Heart left ventricle (tissue), 16 donors: ENCODE data around the gene BUB3. TPM values are rescaled to one million over a fixed set of nuclear protein-coding genes. Genes with fewer than 3 reads are reported as not detected.

ENCODE experiments used
- ATAC-seq, 4 donors: fragments of 200-7000 bp; cut with Tn5 transposase; one replicate each; pipeline ENCODE4 v1.9.1; 2020 to 2022; ENCODE audit warnings: moderate library complexity in 4 of 4, mild to moderate bottlenecking in 3 of 4, moderate number of reproducible peaks in 1 of 4
- DNase-seq, 5 donors: peaks; one replicate each; pipeline ENCODE4 v3.0.0-alpha.2; 2020
- H3K27ac ChIP-seq, 12 donors: fragments of 200-600 bp; sonication (generic) in 4 of 12; one replicate each; pipeline versions ENCODE4 v1.5.0 to v1.8.0; 2016 to 2022; ENCODE audit warnings: mild to moderate bottlenecking in 2 of 12
- H3K27me3 ChIP-seq, 9 donors: fragments of 200-600 bp; sonication (generic) in 2 of 9; one replicate each; pipeline versions ENCODE4 v1.5.1 to v1.8.0; 2016 to 2022; ENCODE audit warnings: mild to moderate bottlenecking in 3 of 9
- H3K36me3 ChIP-seq, 9 donors: fragments of 200-600 bp; sonication (generic) in 2 of 9; one replicate each; pipeline versions ENCODE4 v1.5.0 to v1.8.0; 2018 to 2022; ENCODE audit warnings: mild to moderate bottlenecking in 2 of 9
- H3K4me1 ChIP-seq, 12 donors: fragments of 200-600 bp; sonication (generic) in 4 of 12; one replicate each; pipeline versions ENCODE4 v1.5.0 to v1.8.0; 2016 to 2022; ENCODE audit warnings: mild to moderate bottlenecking in 3 of 12
- H3K4me3 ChIP-seq, 12 donors: fragments of 200-600 bp; sonication (generic) in 4 of 12; one replicate each; pipeline versions ENCODE4 v1.5.0 to v1.8.0; 2017 to 2022; ENCODE audit warnings: mild to moderate bottlenecking in 9 of 12, moderate library complexity in 4 of 12
- H3K9me3 ChIP-seq, 12 donors: fragments of 200-600 bp; sonication (generic) in 4 of 12; one replicate each; pipeline versions ENCODE4 v1.5.0 to v1.8.0; 2016 to 2022; ENCODE audit warnings: mild to moderate bottlenecking in 1 of 12
- POLR2A ChIP-seq, 2 donors: fragments of 450-650 bp; IDR thresholded peaks; one replicate each; pipeline ENCODE4 v1.6.1; 2017; ENCODE audit warnings: antibody characterized with exemption in 2 of 2, mild to moderate bottlenecking in 2 of 2, moderate library complexity in 2 of 2
- WGBS, 4 donors: extraction: QIAGEN DNeasy Blood & Tissue Kit in 2 of 4; methylation state at CpG; one replicate each; pipeline versions ENCODE4 v1.1.5 to v1.1.7; 2013 to 2018; 5-methylcytosine and 5-hydroxymethylcytosine counted together
- intact Hi-C, 10 donors: fragments of 100-400 bp; cut with DNase I; formaldehyde crosslinking; loops; one replicate each; pipeline versions ENCODE4 v1.11.1 to v1.14.2; 2022
- polyA plus RNA-seq, 2 donors: library from polyadenylated mRNA; stranded (reverse); fragments of 200-250 nt; gene quantifications; one replicate each; pipeline ENCODE4 v1.2.3, GENCODE V29; 2013
- total RNA-seq, 9 donors: library from RNA; depleted of rRNA in 2 of 9; stranded (reverse); fragments of >200 nt in 2 of 9; fragmentation: NEBNext Ultra II Directional in 3 of 9; extraction: Animal tissue kit (Norgen Biotek cat#: 25700) in 3 of 9; gene quantifications; one replicate each; pipeline versions ENCODE4 v1.1.0 to v1.2.4, GENCODE V29; 2016 to 2023
- TF ChIP-seq, protein P1 (sequence below), 12 donors: fragments of 200-600 bp; sonication (generic) in 4 of 12; IDR thresholded peaks; one replicate each; pipeline versions ENCODE4 v1.5.0 to v1.8.0; 2018 to 2022; ENCODE audit warnings: antibody characterized with exemption in 12 of 12, mild to moderate bottlenecking in 5 of 12
- donor health status: ischemic (EF 13 %, LVEDD 7.1; RV severe dilation, severe dysfunction).
- donor health status: healthy with polysubstance abuse.
- donor health status: DM: no; HTN: yes; CAD: no.
- donor health status: DM: no; HTN: no; CAD: no.
- donor health status: ischemic (EF 25% LVEDD 6.9; RV normal size, moderate dysfunction).
- donor health status: ischemic (EF 25% LVEDD 5.7; RV mildly dilated, moderate dysfunction).
- donor health status: healthy.
- donor health status: DM: yes; HTN: yes; CAD: no.
- donor health status: ischemic (EF 35%, LVEDD 5.7; RV mildly dilated, moderate dysfunction).
- donor health status: nonischemic (EF 11% LVEDD 7.7; RV severe dilation, severe dysfunction).
- donor health status: DM: yes; HTN: yes; CAD: no.
- donor health status: PGD.
- donor health status: ischemic (EF 29% LVEDD 5.4; RV normal size, mild dysfunction).
- donor health status: nonischemic (EF 23%, LVEDD 6.1; RV moderate dilation, normal function).

BUB3 gene
- total and polyA plus RNA-seq, 11 donors = 15.1 to 62.4 (median 38.7) TPM

DNA sequence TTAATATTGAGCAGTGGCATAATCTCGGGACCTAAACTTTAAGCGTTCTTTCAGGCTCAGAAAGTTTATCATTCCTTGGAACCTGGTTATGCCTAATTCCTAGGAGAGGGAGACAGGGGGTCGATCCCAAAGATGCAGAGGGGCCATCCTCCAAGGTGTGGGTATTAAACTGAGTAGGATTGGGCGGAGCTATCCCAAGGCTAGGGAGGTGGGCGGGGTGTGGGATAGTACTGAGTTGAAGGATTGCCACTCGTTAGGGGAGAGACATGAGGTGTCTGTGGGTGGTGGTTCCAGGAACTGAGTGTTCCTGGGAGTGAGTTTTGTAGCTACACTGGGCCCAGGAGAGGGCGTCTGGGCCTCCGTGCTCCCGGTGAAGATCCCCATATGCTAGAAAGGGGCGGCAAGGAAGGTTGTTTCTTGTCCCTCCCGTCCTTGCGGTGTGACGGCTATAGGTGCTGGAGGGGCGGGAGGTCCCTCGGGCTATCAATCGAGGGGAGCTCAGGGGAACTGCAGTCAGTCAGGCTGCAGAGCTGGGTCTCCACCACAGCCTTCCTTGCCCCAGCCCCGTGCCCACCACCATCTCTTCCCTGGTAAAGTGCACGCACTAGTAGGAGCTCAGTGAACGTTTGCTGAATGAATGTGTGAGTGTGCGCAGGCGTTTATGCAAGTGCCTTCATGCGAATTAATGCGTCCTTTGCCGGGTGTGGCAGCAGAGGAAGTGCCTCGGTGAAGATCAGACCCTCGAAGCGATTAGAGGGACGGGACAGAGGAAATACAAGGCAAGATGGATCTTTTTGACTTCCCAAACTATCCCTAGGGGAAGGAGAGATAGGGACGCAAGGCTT, 9.3 kb upstream of the BUB3 start:
- Histone ChIP-seq H3K36me3 (no peaks in the 10 kb centered on the region), H3K4me1 (peaks cover 0 to 49% (median 18%) of the 10 kb centered on the region in 12 donors), H3K27ac (no peak overlapping the region), H3K27me3 (peaks cover 82 to 100% (median 100%) of the 10 kb centered on the region in 9 donors), H3K9me3 (no peaks in the 10 kb centered on the region), H3K4me3 (no peak overlapping the region)
- WGBS, 4 donors = 2 to 3% (median 3%) methylated on average over 25 to 29 of the region's 29 CpGs
- DNase-seq (no peak), ATAC-seq (no peak)
- no peak for TF ChIP-seq POLR2A (IDR thresholded peaks at IDR 0.05)
- TF ChIP-seq, protein P1, sequence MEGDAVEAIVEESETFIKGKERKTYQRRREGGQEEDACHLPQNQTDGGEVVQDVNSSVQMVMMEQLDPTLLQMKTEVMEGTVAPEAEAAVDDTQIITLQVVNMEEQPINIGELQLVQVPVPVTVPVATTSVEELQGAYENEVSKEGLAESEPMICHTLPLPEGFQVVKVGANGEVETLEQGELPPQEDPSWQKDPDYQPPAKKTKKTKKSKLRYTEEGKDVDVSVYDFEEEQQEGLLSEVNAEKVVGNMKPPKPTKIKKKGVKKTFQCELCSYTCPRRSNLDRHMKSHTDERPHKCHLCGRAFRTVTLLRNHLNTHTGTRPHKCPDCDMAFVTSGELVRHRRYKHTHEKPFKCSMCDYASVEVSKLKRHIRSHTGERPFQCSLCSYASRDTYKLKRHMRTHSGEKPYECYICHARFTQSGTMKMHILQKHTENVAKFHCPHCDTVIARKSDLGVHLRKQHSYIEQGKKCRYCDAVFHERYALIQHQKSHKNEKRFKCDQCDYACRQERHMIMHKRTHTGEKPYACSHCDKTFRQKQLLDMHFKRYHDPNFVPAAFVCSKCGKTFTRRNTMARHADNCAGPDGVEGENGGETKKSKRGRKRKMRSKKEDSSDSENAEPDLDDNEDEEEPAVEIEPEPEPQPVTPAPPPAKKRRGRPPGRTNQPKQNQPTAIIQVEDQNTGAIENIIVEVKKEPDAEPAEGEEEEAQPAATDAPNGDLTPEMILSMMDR (IDR thresholded peaks at IDR 0.05) = no peak
- intact Hi-C loops = no loop called here

DNA sequence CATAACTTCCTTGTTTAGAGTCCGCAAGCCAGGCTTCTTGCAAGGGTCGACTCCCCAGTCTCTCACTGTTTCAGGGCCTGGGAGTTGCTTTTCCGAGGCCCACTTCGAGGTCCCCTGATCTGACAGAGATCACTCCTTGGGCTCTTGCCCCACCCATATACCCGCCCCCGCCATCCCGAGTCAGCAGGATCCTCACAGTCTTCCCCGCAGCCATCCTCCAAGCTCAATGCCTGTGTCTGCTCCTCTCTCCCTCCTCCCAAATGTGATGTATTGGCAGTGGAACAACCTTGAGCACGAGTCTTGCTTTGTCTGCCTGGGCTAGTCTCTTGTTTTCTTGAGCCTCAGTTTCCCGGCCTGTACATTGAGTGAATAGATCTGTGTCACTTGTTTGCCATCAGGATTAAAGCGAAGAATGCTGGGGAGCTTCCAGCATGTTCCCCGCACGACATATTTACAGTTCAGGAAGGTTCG, 8.6 kb upstream of the BUB3 start:
- Histone ChIP-seq H3K36me3 (no peaks in the 10 kb centered on the region), H3K4me1 (peaks cover 0 to 50% (median 21%) of the 10 kb centered on the region in 12 donors), H3K4me3 (no peak overlapping the region), H3K27me3 (peaks cover 82 to 100% (median 100%) of the 10 kb centered on the region in 9 donors), H3K27ac (no peak overlapping the region), H3K9me3 (no peaks in the 10 kb centered on the region)
- TF ChIP-seq, protein P1 (IDR thresholded peaks at IDR 0.05) = no peak
- TF ChIP-seq POLR2A (IDR thresholded peaks at IDR 0.05) = no peak
- WGBS, 4 donors = 3 to 5% (median 4%) methylated on average over 12 to 14 of the region's 14 CpGs
- ATAC-seq (no peak), DNase-seq (no peak)
- intact Hi-C loops = no loop called here

DNA sequence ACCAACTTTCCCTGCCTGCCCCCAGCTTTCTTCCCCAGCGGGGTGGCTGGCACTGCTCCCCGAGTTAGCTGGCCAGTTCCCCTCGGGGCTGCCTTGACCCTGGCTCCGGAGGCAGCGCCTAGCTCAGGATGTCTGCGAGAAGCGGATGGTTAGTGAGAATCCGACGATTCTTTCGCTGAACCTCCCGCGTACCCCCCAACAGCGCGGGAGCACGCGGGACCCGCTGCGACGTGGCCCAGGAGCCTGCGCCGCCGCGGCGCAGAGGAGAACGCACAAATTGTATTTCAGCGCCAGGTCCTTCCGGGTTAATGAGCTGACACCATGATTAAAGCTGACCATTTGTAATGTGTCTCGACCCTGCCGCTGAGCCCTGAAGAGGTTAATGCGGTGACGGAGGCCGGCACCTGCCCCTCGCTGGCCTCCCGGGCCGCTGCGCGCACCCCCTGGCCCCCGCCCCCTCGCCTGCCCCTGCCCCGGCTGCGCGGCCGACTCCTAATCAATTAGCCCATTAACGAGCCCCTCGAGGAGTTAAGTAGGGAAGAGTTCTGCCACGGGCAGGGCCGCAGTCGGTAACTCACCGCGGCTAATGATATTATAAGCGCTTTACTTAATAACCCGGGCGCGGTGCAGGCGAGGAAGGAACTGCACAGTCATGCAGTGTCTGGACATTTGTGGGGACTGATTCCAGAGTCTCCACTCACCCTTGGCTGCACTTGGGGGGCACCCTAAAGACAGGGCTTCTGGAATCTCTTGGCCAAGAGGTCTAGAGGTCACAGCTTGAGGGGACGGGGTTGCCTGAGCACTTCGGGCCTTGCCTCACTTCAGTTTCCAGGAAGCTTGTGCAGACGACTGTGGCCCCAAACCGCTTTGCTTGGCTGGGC, 7.9 kb upstream of the BUB3 start:
- 2 to 5% (median 3%) methylated on average over 16 to 59 of the region's 59 CpGs for WGBS, 4 donors
- TF ChIP-seq, protein P1 (IDR thresholded peaks at IDR 0.05) = no peak
- TF ChIP-seq POLR2A (IDR thresholded peaks at IDR 0.05) = no peak
- H3K27ac ChIP-seq = no peak overlapping the region
- H3K4me1 ChIP-seq = peaks cover 0 to 57% (median 28%) of the 10 kb centered on the region in 12 donors
- intact Hi-C loops = no loop called here
- H3K36me3 ChIP-seq = no peaks in the 10 kb centered on the region
- H3K27me3 ChIP-seq = peaks cover 83 to 100% (median 100%) of the 10 kb centered on the region in 9 donors
- no peaks in the 10 kb centered on the region for H3K9me3 ChIP-seq
- H3K4me3 ChIP-seq = peak overlapping the region in 1 of 12 donors; percentile 38
- no peak for DNase-seq
- ATAC-seq = no peak
